ENCODE data around the gene DNAJA1.

The DNAJA1 gene

GRCh38 chr9:33024966-33025571 lies at the start of gene DNAJA1:
Gene DNAJA1, plus strand, starts transcription at chr9:33025273. Its CDS starts 1,212 bp downstream, at chr9:33026485.
- TF ChIP-seq GATA2 (IDR thresholded peaks at IDR 0.05; ENCODE audit: low read depth, low read length) (no peak), GATA3 (IDR thresholded peaks at IDR 0.05; ENCODE audit: low read depth, low read length) (no peak)

GRCh38 chr9:32978051-32978450 lies 47.0 kb upstream of the DNAJA1 start:
- TF ChIP-seq GATA3 (IDR thresholded peaks at IDR 0.05; ENCODE audit: low read depth, low read length) (no peak), GATA2 (IDR thresholded peaks at IDR 0.05; ENCODE audit: low read depth, low read length) (no peak)

- TF ChIP-seq GATA2 (IDR thresholded peaks at IDR 0.05; ENCODE audit: low read depth, low read length): no peak
- TF ChIP-seq GATA3 (IDR thresholded peaks at IDR 0.05; ENCODE audit: low read depth, low read length): no peak
Measured at GRCh38 chr9:32986971-32987370, 38.1 kb upstream of the DNAJA1 start.

- TF ChIP-seq GATA3 (IDR thresholded peaks at IDR 0.05; ENCODE audit: low read depth, low read length) (no peak), GATA2 (IDR thresholded peaks at IDR 0.05; ENCODE audit: low read depth, low read length) (no peak)
Measured at GRCh38 chr9:32989660-32990059, 35.4 kb upstream of the DNAJA1 start.

GRCh38 chr9:32991897-32992594 lies 33.0 kb upstream of the DNAJA1 start:
- no peak for TF ChIP-seq GATA2 (IDR thresholded peaks at IDR 0.05; ENCODE audit: low read depth, low read length)
- no peak for TF ChIP-seq GATA3 (IDR thresholded peaks at IDR 0.05; ENCODE audit: low read depth, low read length)

- TF ChIP-seq GATA3 (IDR thresholded peaks at IDR 0.05; ENCODE audit: low read depth, low read length) (no peak), GATA2 (IDR thresholded peaks at IDR 0.05; ENCODE audit: low read depth, low read length) (no peak)
Measured at GRCh38 chr9:32992595-32993238, 32.4 kb upstream of the DNAJA1 start.

GRCh38 chr9:33007755-33008154 lies 17.3 kb upstream of the DNAJA1 start:
- no peak for TF ChIP-seq GATA3 (IDR thresholded peaks at IDR 0.05; ENCODE audit: low read depth, low read length)

GRCh38 chr9:33011831-33012230 lies 13.2 kb upstream of the DNAJA1 start:
- TF ChIP-seq GATA2 (IDR thresholded peaks at IDR 0.05; ENCODE audit: low read depth, low read length) (no peak), GATA3 (IDR thresholded peaks at IDR 0.05; ENCODE audit: low read depth, low read length) (no peak)

GRCh38 chr9:33012328-33013069 lies 12.6 kb upstream of the DNAJA1 start:
- TF ChIP-seq GATA3 (IDR thresholded peaks at IDR 0.05; ENCODE audit: low read depth, low read length) (no peak), GATA2 (IDR thresholded peaks at IDR 0.05; ENCODE audit: low read depth, low read length) (no peak)

- no peak for TF ChIP-seq GATA3 (IDR thresholded peaks at IDR 0.05; ENCODE audit: low read depth, low read length)
- no peak for TF ChIP-seq GATA2 (IDR thresholded peaks at IDR 0.05; ENCODE audit: low read depth, low read length)
Measured at GRCh38 chr9:33013962-33014664, 11.0 kb upstream of the DNAJA1 start.

- TF ChIP-seq GATA3 (IDR thresholded peaks at IDR 0.05; ENCODE audit: low read depth, low read length): no peak
- TF ChIP-seq GATA2 (IDR thresholded peaks at IDR 0.05; ENCODE audit: low read depth, low read length): no peak
Measured at GRCh38 chr9:33014665-33015014, 10.4 kb upstream of the DNAJA1 start.

GRCh38 chr9:33017283-33018041 lies 7.6 kb upstream of the DNAJA1 start:
- no peak for TF ChIP-seq GATA3 (IDR thresholded peaks at IDR 0.05; ENCODE audit: low read depth, low read length)

- TF ChIP-seq GATA3 (IDR thresholded peaks at IDR 0.05; ENCODE audit: low read depth, low read length) (no peak), GATA2 (IDR thresholded peaks at IDR 0.05; ENCODE audit: low read depth, low read length) (no peak)
Measured at GRCh38 chr9:33019797-33020196, 5.3 kb upstream of the DNAJA1 start.

Data from SH-SY5Y (cell line).